Brain pericyte (primary cell): ENCODE data around the gene LRRC7.

Experiments
- DNase-seq: peaks from one replicate; pipeline ENCODE4 v3.0.0-alpha.2; 2012; ENCODE audit warnings: low read depth, low spot score

Gene LRRC7

GRCh38 chr1:69766431-69767180 lies 198.9 kb downstream of the LRRC7 start:
- no peak for DNase-seq

DNA sequence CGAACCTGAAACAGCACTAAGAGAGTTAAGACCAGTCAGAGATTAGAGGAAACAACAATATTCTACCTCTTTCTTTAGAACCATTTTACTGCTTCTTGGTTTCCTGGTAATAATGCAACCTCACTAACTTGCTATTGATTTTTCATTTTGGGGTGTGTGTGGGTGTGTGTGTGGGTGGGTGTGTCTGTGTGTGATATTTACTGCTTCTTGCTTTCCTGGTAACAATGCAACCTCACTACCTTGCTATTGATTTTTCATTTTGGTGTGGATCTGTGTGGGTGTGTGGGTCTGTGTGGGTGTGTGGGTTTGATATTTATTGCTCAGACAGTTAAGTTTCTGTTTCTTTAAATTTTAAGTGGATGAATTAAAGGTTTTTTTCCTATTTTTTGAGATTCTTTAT lies 208.8 kb downstream of the LRRC7 start:
- DNase-seq: no peak

- no peak for DNase-seq
Observed at GRCh38 chr1:69777423-69777822, 209.7 kb downstream of the LRRC7 start.

GRCh38 chr1:69777971-69778370 lies 210.2 kb downstream of the LRRC7 start:
- no peak for DNase-seq

DNA sequence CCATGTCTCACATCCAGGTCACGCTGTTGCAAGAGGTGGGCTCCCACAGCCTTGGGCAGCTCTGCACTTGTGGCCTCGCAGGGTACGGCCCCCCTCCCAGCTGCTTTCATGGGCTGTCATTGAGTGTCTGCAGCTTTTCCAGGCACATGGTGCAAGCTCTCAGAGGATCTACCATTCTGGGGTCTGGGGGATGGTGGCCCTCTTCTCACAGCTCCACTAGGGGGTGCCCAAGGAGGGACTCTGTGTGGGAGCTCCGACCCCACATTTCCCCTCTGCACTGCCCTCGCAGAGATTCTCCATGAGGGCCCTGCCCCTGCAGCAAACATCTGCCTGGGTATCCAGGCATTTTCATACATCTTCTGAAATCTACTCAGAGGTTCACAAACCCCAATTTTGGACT lies 219.4 kb downstream of the LRRC7 start:
- no peak for DNase-seq

DNA sequence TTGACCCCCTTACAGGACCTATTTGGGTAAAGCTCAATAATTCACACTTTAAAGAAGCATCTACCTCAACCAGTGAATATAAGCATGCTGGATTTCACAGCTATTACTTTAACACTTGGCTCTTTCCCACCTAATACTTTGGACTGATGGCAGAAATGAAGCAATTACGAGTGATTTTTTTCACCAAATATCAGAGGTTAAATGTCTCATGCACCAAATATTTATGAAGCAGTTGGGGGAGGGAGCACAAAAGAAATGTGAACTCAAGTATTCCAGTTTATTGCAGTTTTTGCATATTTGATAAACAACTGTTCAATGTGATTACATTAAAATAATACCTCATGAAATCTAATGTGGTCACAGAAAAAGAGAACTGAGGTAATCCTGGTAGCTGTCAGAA lies 223.6 kb downstream of the LRRC7 start:
- no peak for DNase-seq

- no peak for DNase-seq
Observed at GRCh38 chr1:69794831-69795230, 227.1 kb downstream of the LRRC7 start.

GRCh38 chr1:69814926-69815325 lies 247.2 kb downstream of the LRRC7 start:
- no peak for DNase-seq

- no peak for DNase-seq
Observed at GRCh38 chr1:69824932-69825331, 257.2 kb downstream of the LRRC7 start.

DNA sequence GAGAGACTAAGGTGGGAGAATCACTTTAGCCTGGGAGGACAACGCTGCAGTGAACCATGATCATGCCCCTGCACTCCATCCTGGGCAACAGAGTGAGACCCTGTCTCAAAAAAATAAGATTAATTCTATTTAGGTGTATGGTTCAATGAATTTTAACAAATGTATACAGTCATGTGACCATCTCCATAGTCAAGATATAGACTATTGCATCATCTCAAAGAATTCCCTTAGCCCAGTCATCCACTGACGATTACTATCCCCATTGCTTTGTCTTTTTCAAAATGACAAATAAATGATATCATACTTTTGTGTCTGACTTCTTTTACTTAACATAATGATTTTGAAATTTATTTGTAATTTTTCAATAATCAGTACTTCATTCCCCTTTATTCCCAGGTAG lies 260.0 kb downstream of the LRRC7 start:
- DNase-seq: no peak

DNA sequence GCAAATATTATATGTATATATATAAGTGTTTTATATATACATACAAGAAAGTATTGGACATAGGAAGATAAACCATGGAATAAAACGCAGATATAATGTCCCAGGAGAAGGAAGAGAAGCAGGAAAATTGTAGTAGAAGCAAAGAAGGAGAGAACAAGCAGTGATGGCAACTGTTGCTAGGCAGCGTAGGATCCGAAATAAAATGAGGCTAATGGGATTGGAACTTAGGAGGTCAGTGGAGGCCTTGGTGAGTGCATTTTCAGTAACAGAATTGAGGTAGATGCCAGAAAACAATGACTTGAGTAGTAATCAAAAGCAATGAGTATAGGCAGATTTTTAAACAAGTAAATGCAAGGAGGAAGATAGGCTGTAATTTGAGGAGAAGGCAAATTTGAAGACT lies 265.8 kb downstream of the LRRC7 start:
- no peak for DNase-seq

- DNase-seq: no peak
Observed at GRCh38 chr1:69834336-69834735, 266.6 kb downstream of the LRRC7 start.

DNA sequence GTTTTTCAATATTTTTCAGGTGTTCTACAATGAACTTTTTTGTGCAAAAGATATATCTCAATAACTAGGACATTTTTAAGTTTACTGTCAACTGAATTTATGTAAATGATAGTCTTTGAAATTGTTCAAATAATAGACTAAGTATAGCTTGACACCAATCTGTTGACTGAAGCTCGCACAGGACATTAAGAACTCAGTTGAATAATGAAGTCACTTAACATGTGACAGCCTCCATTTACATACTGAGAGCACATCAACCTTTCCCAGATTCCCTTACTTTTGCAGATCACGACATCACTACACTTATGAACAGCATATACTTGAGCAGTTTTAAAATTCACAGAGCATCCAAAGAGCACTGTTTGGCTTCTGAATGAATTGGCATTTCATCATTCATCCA lies 268.2 kb downstream of the LRRC7 start:
- DNase-seq: no peak

DNA sequence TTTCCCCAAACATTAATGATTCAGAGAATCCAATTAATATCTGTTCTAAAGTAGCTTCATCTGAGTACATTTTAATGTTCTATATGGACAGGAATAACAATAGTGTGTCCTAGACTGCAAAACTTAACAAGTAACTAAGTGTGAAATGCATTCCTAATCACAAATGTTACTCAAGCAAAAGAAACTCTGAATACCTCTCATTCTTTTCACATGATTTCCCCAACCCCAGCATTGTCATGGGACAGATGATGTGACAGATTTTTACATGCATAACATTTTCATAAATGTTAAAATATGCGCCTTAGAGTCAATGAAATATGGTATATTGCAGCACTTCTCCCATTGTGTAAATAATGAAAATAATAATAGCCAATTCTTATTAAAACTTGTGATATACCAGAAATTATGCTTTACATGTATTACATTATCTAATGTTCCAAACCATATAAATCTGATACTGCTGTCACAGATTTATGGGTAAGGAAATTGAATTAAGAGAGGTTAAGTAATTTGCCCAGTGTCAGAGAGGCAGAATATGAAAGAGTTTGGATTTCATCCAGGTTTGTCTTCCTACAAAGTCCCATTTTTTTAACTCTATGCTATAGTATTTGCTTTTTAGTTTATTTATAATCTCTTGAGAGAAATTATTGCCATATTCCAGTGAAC lies 269.4 kb downstream of the LRRC7 start:
- DNase-seq: no peak

DNA sequence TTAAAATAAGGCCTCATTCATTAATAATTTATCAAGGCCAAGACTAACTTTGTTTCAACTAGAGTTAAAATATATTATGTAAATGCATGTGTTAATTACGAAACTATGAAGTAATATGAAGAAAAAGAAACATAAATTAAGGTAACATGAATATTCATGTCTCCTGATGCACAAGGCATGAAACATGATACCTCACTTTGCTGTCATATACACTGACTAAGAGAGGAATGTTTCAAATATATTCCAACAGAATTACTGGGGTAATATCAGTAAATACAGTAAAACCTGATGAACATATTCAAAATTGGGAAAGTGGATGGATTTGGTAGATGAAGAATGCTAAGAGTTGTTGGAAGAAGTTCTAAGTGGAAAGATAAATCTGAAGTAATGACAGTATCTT lies 274.6 kb downstream of the LRRC7 start:
- no peak for DNase-seq

DNA sequence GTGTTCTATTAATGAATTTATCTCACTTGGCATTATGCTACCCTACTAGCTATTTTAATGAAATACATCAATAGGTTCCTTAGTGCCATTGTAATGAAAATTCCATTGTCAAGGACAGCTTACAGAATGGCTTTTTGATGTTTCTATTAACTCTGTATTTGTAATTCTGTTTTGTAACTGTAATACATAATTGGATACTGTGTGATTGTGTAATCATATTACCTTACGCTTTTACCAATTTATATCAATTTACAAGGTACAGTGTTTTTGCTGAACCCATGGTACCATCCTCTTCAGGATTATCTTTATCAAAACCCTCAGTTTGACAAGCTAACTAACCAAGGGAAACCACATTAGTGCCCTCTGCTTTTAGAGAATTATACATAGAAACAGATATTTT lies 277.9 kb downstream of the LRRC7 start:
- no peak for DNase-seq

DNA sequence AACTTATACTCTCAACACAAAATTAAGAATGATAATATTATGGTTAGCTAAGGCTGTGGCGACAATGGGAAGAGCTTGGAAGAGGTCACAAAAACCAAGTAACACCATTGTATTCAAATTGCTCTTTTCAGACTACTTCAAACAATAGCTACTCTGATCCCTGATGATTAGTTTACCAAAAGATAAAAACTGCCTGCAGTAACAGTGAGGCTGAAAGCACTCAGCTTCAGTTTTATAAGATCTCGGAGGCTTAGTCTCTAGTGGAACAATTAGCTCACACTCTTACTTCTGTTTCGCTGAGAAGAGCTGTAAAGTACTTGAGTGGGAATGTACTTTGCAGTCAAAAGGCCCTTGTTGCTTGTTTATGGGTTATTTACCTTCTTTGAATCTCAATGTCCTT lies 278.5 kb downstream of the LRRC7 start:
- DNase-seq: no peak

DNA sequence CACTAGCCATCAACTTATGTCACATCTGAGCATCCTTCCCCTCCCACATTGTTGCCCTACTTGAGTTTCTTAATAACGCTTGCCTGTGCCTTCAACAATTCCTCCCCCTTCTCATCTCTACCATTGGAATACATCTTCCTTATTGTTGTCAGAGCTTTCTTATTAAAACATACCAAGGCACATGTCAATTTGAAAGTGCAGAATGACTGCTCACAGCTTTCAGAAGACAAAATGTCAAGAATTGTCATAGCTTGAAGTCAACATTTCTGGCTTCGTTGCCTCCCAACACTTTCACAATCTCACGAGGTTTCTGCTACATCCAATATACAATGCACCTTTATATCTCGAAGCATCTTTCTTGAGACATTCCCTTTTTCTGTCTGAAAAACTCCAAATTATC lies 279.9 kb downstream of the LRRC7 start:
- no peak for DNase-seq

DNA sequence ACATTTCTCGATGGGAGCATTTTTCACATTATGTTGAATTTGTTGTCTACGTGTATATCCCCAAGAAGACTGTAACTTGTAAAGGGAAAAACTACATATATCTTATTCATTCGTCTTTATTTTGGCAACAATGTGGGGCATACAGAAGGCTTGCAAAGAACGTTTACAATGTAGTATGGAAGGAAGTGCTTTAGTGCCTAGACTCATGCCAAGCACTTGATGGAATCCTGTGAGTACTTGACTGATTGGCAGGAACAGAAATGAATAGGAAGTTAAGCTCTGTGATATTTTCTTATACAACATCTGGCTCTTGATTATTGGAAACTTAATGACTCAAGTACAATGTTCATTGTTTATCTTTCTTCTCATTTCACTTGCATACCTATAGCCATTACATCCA lies 284.4 kb downstream of the LRRC7 start:
- DNase-seq: no peak

GRCh38 chr1:69852706-69853105 lies 285.0 kb downstream of the LRRC7 start:
- DNase-seq: no peak

DNA sequence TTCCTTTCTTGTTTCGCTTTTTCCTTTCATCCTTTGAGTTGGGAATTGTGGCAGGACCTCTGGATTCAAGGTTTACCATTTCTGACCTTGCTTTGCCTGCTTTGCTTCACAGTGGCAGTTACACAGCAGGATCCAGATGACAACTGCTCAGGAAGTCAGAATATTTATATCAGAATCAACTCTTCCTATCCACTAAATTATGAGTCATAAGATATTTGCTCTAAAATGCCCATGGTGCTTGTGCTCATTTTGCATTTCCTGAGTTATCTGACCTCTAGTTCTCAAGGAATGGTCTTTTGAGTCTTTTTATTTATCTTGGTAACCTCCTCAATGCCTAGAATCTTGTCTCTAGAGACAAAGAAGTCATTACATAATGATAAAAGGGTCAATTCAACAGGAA lies 290.8 kb downstream of the LRRC7 start:
- no peak for DNase-seq

DNA sequence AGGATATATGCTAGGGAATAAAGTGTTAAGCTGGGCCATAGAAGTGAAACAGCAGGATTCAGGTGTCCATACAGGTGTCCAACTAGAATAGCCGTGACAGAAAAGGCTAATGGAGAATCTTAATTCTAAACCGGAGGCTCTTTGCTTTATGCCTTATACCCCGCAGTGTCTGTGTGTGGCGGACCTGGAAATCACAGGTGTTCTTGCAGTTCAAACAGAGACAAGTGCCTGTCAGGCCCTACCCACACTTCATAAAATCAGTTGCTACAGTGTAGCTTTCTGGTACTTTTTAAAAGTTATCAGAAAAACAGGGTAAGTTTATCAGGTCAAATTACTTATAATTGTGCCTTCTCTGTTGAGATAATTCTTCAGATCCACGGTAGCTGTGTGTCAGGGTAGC lies 293.9 kb downstream of the LRRC7 start:
- no peak for DNase-seq

DNA sequence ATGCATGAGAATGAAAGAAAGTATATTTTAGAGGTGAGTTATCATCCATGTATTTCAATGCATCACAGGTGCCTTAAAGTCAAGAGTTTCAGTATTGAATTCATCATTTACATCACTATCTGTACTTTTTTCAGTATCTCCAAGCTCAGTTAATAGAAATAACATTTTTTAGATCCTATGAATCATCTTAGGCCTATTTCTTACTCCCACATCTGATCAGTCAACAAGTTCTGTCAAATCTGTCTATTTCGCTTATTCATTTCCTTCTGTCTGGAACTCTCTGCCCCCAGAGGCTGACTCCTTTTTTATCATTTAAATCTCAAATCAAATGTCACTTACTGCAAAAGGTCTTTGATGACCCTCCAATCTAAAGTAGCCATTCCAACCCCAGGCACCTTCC lies 295.2 kb downstream of the LRRC7 start:
- DNase-seq: no peak

DNA sequence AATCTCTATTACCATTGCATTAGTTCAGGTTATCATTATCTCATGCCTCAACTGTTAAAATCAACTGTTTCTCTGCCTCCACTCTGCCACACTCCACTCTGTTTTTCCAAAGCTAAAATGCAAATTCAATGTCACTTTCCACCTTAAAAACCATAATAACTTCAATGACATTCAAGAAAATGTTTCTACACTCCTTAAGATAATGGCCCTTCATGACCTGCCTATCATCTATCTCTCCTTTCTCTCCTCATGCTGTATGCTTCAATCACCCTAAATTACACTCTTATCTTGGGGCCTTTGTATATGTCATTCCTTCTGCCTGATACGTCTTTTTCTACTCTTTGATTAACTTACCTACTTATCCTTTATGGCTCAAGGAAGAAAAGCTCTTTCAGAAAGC lies 296.0 kb downstream of the LRRC7 start:
- no peak for DNase-seq
